H9 (cell line): ENCODE data around the gene ETHE1. TPM values are rescaled to one million over a fixed set of nuclear protein-coding genes. Genes with fewer than 3 reads are reported as not detected.

Source experiments
- DNase-seq: peaks from one replicate; pipeline ENCODE4 v3.0.0-alpha.2; 2017
- H2AFZ ChIP-seq: one replicate; pipeline ENCODE4 v1.6.1; 2013; ENCODE audit warnings: mild to moderate bottlenecking, low read length, control low read depth, moderate library complexity
- H2AK5ac ChIP-seq: 2 replicates; pipeline ENCODE4 v1.6.1; 2013; ENCODE audit warnings: low read length, control low read depth, mixed read lengths; ENCODE audit not compliant: insufficient read length
- H2BK120ac ChIP-seq: one replicate; pipeline ENCODE4 v1.6.1; 2013; ENCODE audit warnings: low read depth, mild to moderate bottlenecking, low read length, control low read depth, inconsistent platforms; ENCODE audit not compliant: poor library complexity, severe bottlenecking
- H2BK12ac ChIP-seq: 2 replicates; pipeline ENCODE4 v1.6.1; 2013; ENCODE audit warnings: low read length, control low read depth, mixed read lengths, low read depth; ENCODE audit not compliant: insufficient read length
- H2BK15ac ChIP-seq: 2 replicates; pipeline ENCODE4 v1.6.1; 2013; ENCODE audit warnings: low read depth, low read length, control low read depth
- H2BK20ac ChIP-seq: one replicate; pipeline ENCODE4 v1.6.1; 2013; ENCODE audit warnings: low read depth, mild to moderate bottlenecking, low read length, control low read depth, inconsistent platforms; ENCODE audit not compliant: poor library complexity, severe bottlenecking
- H2BK5ac ChIP-seq: 2 replicates; pipeline ENCODE4 v1.6.1; 2013; ENCODE audit warnings: low read length, control low read depth, mixed read lengths; ENCODE audit not compliant: insufficient read length
- H3K14ac ChIP-seq: 2 replicates; pipeline ENCODE4 v1.6.1; 2013; ENCODE audit warnings: low read length, control low read depth; ENCODE audit not compliant: insufficient read depth
- H3K18ac ChIP-seq: 2 replicates; pipeline ENCODE4 v1.6.1; 2013; ENCODE audit warnings: low read depth, mild to moderate bottlenecking, mixed read lengths, low read length, control low read depth; ENCODE audit not compliant: insufficient read length
- H3K23ac ChIP-seq: 2 replicates; pipeline ENCODE4 v1.6.1; 2013; ENCODE audit warnings: low read length, control low read depth, mixed read lengths, low read depth; ENCODE audit not compliant: insufficient read length
- H3K23me2 ChIP-seq: 2 replicates; pipeline ENCODE4 v1.6.1; 2013; ENCODE audit warnings: low read depth, mild to moderate bottlenecking, mixed read lengths, low read length, control low read depth; ENCODE audit not compliant: insufficient read length, poor library complexity, severe bottlenecking
- H3K27ac ChIP-seq: 2 replicates; pipeline ENCODE4 v1.5.1; 2013; ENCODE audit warnings: low read length, control low read depth, mixed read lengths, low read depth; ENCODE audit not compliant: insufficient read length
- H3K27me3 ChIP-seq: 2 replicates; pipeline ENCODE4 v1.6.1; 2013; ENCODE audit warnings: low read length, control low read depth, inconsistent platforms; ENCODE audit not compliant: insufficient read depth
- H3K4ac ChIP-seq: 2 replicates; pipeline ENCODE4 v1.6.1; 2013; ENCODE audit warnings: low read depth, mild to moderate bottlenecking, control low read depth, inconsistent platforms, low read length, moderate library complexity
- H3K4me1 ChIP-seq: 2 replicates; pipeline ENCODE4 v1.6.1; 2013; ENCODE audit warnings: low read length, control low read depth, inconsistent platforms; ENCODE audit not compliant: insufficient read depth
- H3K4me2 ChIP-seq: 2 replicates; pipeline ENCODE4 v1.6.1; 2013; ENCODE audit warnings: low read length, control low read depth, mixed read lengths; ENCODE audit not compliant: insufficient read length, insufficient read depth
- H3K56ac ChIP-seq: 2 replicates; pipeline ENCODE4 v1.6.1; 2013; ENCODE audit warnings: low read depth, mild to moderate bottlenecking, mixed read lengths, low read length, control low read depth; ENCODE audit not compliant: insufficient read length
- H3K79me1 ChIP-seq: 2 replicates; pipeline ENCODE4 v1.6.1; 2013; ENCODE audit warnings: low read depth, mild to moderate bottlenecking, moderate library complexity, low read length, control low read depth, inconsistent platforms; ENCODE audit not compliant: insufficient read depth, poor library complexity, severe bottlenecking
- H3K79me2 ChIP-seq: 2 replicates; pipeline ENCODE4 v1.6.1; 2013; ENCODE audit warnings: low read length, control low read depth, inconsistent platforms; ENCODE audit not compliant: insufficient read depth
- H3K9ac ChIP-seq: 2 replicates; pipeline ENCODE4 v1.6.1; 2013; ENCODE audit warnings: low read length, control low read depth, mixed read lengths; ENCODE audit not compliant: insufficient read length; ENCODE audit errors: extremely low read depth
- H3K9me3 ChIP-seq: one replicate; pipeline ENCODE4 v1.6.1; 2013; ENCODE audit warnings: low read depth, low read length, inconsistent platforms; ENCODE audit not compliant: control insufficient read depth
- H3T11ph ChIP-seq: one replicate; pipeline ENCODE4 v1.6.1; 2013; ENCODE audit warnings: mild to moderate bottlenecking, low read length, control low read depth, inconsistent platforms
- H4K20me1 ChIP-seq: one replicate; pipeline ENCODE4 v1.6.1; 2013; ENCODE audit not compliant: control insufficient read depth, insufficient read length, insufficient read depth
- H4K5ac ChIP-seq: 2 replicates; pipeline ENCODE4 v1.6.1; 2013; ENCODE audit warnings: low read depth, mild to moderate bottlenecking, mixed read lengths, low read length, control low read depth; ENCODE audit not compliant: insufficient read length
- H4K8ac ChIP-seq: replicated peaks from 2 replicates; pipeline ENCODE4 v1.6.1; 2013; ENCODE audit warnings: low read length, control low read depth, mixed read lengths, low read depth; ENCODE audit not compliant: insufficient read length
- H4K91ac ChIP-seq: 2 replicates; pipeline ENCODE4 v1.6.1; 2013; ENCODE audit warnings: low read depth, mild to moderate bottlenecking, moderate library complexity, mixed read lengths, low read length, control low read depth; ENCODE audit not compliant: insufficient read length
- H3K27ac Mint-ChIP-seq, 3 experiments: 2 replicates in 2 of 3; 3 replicates in 1 of 3; pipeline ENCODE4 v1.8.0; 2020 to 2021; ENCODE audit warnings: mixed read lengths in 3 of 3, mild to moderate bottlenecking in 1 of 3, moderate library complexity in 1 of 3
- H3K27me3 Mint-ChIP-seq: 2 replicates; pipeline ENCODE4 v1.8.0; 2021; ENCODE audit warnings: low read depth, mild to moderate bottlenecking, moderate library complexity, mixed read lengths
- H3K36me3 Mint-ChIP-seq, 3 experiments: 2 replicates in 2 of 3; 3 replicates in 1 of 3; pipeline ENCODE4 v1.8.0; 2020 to 2021; ENCODE audit warnings: low read depth in 3 of 3, mixed read lengths in 3 of 3; ENCODE audit not compliant: insufficient read depth in 1 of 3
- H3K4me1 Mint-ChIP-seq, 2 experiments: 2 replicates each; pipeline ENCODE4 v1.8.0; 2020; ENCODE audit warnings: mixed read lengths in 2 of 2
- H3K4me3 Mint-ChIP-seq, 2 experiments: 2 replicates in 1 of 2; 3 replicates in 1 of 2; pipeline ENCODE4 v1.8.0; 2020 to 2021; ENCODE audit warnings: mild to moderate bottlenecking in 2 of 2, mixed read lengths in 2 of 2, moderate library complexity in 1 of 2
- H3K9me3 Mint-ChIP-seq, 2 experiments: 2 replicates in 1 of 2; 3 replicates in 1 of 2; pipeline ENCODE4 v1.8.0; 2020; ENCODE audit warnings: mild to moderate bottlenecking in 2 of 2, mixed read lengths in 2 of 2, moderate library complexity in 1 of 2
- WGBS: extraction: QIAGEN DNeasy Blood & Tissue Kit; methylation state at CpG from one replicate; pipeline ENCODE4 v1.1.7; 2013; ENCODE audit warnings: missing lambda C conversion rate, low lambda C conversion rate, mixed read lengths; ENCODE audit not compliant: insufficient read length; ENCODE audit errors: extremely low coverage; 5-methylcytosine and 5-hydroxymethylcytosine counted together
- total RNA-seq: library from RNA; stranded (reverse); gene quantifications from 2 replicates; pipeline ENCODE4 v1.2.1, GENCODE V29; 2021
- TF ChIP-seq, protein P1 (sequence below): fragments of 200-600 bp; sonication (generic); conservative IDR thresholded peaks from 3 replicates; pipeline ENCODE4 v1.8.0; 2021; ENCODE audit warnings: antibody characterized with exemption, mild to moderate bottlenecking

Gene ETHE1
- total RNA-seq, 1 experiment from 2014 or later: 18.8 TPM

- Mint-ChIP-seq H3K36me3 (peaks cover 24 to 32% (median 24%) of the 10 kb centered on the region in 3 experiments), H3K4me3 (no peak overlapping the region), H3K9me3 (peaks cover 0 to 5% of the 10 kb centered on the region in 2 experiments; a peak in 3 of 5 replicates), H3K4me1 (no peaks in the 10 kb centered on the region; a peak in 1 of 4 replicates), H3K27ac (no peak overlapping the region), H3K27me3 (no peaks in the 10 kb centered on the region)
- Histone ChIP-seq H3K56ac (no peak overlapping the region), H3K14ac (no peak overlapping the region), H3K18ac (no peak overlapping the region), H3K9ac (no peak overlapping the region), H2AK5ac (no peak overlapping the region), H3K27ac (no peak overlapping the region), H3K79me2 (no peaks in the 10 kb centered on the region), H4K91ac (no peak overlapping the region), H3K4me2 (no peak overlapping the region), H2BK15ac (no peak overlapping the region), H3K23ac (no peak overlapping the region), H2BK5ac (no peak overlapping the region), H3K4ac (no peak overlapping the region), H2BK120ac (no peak overlapping the region), H3K27me3 (no peaks in the 10 kb centered on the region), H2BK12ac (no peak overlapping the region), H2AFZ (no peak overlapping the region), H3K9me3 (no peaks in the 10 kb centered on the region), H4K5ac (no peak overlapping the region), H2BK20ac (no peak overlapping the region), H4K20me1 (no peaks in the 10 kb centered on the region), H3K79me1 (no peaks in the 10 kb centered on the region), H4K8ac (no peak overlapping the region), H3K23me2 (no peaks in the 10 kb centered on the region), H3K4me1 (no peaks in the 10 kb centered on the region), H3T11ph (no peak overlapping the region)
- TF ChIP-seq, protein P1, sequence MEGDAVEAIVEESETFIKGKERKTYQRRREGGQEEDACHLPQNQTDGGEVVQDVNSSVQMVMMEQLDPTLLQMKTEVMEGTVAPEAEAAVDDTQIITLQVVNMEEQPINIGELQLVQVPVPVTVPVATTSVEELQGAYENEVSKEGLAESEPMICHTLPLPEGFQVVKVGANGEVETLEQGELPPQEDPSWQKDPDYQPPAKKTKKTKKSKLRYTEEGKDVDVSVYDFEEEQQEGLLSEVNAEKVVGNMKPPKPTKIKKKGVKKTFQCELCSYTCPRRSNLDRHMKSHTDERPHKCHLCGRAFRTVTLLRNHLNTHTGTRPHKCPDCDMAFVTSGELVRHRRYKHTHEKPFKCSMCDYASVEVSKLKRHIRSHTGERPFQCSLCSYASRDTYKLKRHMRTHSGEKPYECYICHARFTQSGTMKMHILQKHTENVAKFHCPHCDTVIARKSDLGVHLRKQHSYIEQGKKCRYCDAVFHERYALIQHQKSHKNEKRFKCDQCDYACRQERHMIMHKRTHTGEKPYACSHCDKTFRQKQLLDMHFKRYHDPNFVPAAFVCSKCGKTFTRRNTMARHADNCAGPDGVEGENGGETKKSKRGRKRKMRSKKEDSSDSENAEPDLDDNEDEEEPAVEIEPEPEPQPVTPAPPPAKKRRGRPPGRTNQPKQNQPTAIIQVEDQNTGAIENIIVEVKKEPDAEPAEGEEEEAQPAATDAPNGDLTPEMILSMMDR: no peak
- WGBS: no CpG with 5 or more reads among the region's 5 CpGs
- no peak for DNase-seq
Observed at GRCh38 chr19:43511324-43511723, 15.7 kb downstream of the ETHE1 start.
